T-helper 2 cell (primary cell): ENCODE data around the gene ORAI2.
"Not testable (repeated sequence)": the region's sequence is repeated elsewhere in the genome, so short reads cannot be mapped to it uniquely, and the experiment has no call there.

Experiments used
- DNase-seq, 5 experiments: peaks; one replicate each; pipeline versions ENCODE4 v3.0.0 to v3.0.0-alpha.2; 2012 to 2022

ORAI2 gene

GRCh38 chr7:102505298-102506185 is 72.2 kb downstream of the ORAI2 start:
- DNase-seq = not testable (repeated sequence)
